ENCODE data around the gene PRPF8. TPM values are rescaled to one million over a fixed set of nuclear protein-coding genes. Genes with fewer than 3 reads are reported as not detected.

PRPF8 gene
- total RNA-seq, 4 donors from 2014 or later: 127 to 261 (median 195) TPM

GRCh38 chr17:1634841-1635650 lies 49.6 kb downstream of the PRPF8 start:
- peaks cover 0 to 14% of the 10 kb centered on the region in 2 donors for H3K36me3 ChIP-seq
- in situ Hi-C loops (cut with MboI; ENCODE audit: low sequenced_read_pairs in 4 of 4) (loop anchor here (5.0 to 25.0 kb wide), 4 partner anchors 58 to 373 kb away; partner anchors contain the start of gene BHLHA9 (in 2 of the 4)), intact Hi-C loops (cut with DNase I; ENCODE audit: low total_unique reads) (no loop called here)
- H3K27ac ChIP-seq: no peak overlapping the region
- ATAC-seq (no peak), DNase-seq (no peak)
- H3K4me3 ChIP-seq: no peak overlapping the region
- H3K4me1 ChIP-seq: peaks cover 0 to 9% of the 10 kb centered on the region in 2 donors
- H3K9me3 ChIP-seq: no peaks in the 10 kb centered on the region
- TF ChIP-seq POLR2A (IDR thresholded peaks at IDR 0.05) (no peak), CTCF (IDR thresholded peaks at IDR 0.05 in 4 of 5, conservative IDR thresholded peaks at IDR 0.05 in 1 of 5) (no peak)
- no peaks in the 10 kb centered on the region for H3K27me3 ChIP-seq

GRCh38 chr17:1630662-1631061 lies 54.0 kb downstream of the PRPF8 start:
- no peak overlapping the region for H3K4me3 ChIP-seq
- peaks cover 21 to 32% of the 10 kb centered on the region in 2 donors for H3K4me1 ChIP-seq
- TF ChIP-seq POLR2A (IDR thresholded peaks at IDR 0.05): no peak
- TF ChIP-seq CTCF (IDR thresholded peaks at IDR 0.05 in 4 of 5, conservative IDR thresholded peaks at IDR 0.05 in 1 of 5): no peak
- no peaks in the 10 kb centered on the region for H3K9me3 ChIP-seq
- DNase-seq: no peak
- in situ Hi-C loops (cut with MboI; ENCODE audit: low sequenced_read_pairs in 4 of 4) (loop anchor here (5.0 to 25.0 kb wide), 4 partner anchors 53 to 368 kb away; partner anchors contain the start of gene BHLHA9 (in 2 of the 4)), intact Hi-C loops (cut with DNase I; ENCODE audit: low total_unique reads) (loop anchor here (1.0 kb wide), 1 partner anchor 56 kb away; no protein-coding TSS in a partner anchor)
- no peak for ATAC-seq
- peak overlapping the region in 2 of 4 donors; percentile 43 to 97 for H3K27ac ChIP-seq
- peaks cover 0 to 9% of the 10 kb centered on the region in 2 donors for H3K36me3 ChIP-seq
- no peaks in the 10 kb centered on the region for H3K27me3 ChIP-seq

- H3K4me3 ChIP-seq: peak overlapping the region; percentile 80 to 94 (median 86)
- no peaks in the 10 kb centered on the region for H3K9me3 ChIP-seq
- intact Hi-C loops (cut with DNase I; ENCODE audit: low total_unique reads): loop anchor here (1.0 to 5.0 kb wide), 3 partner anchors 55 to 362 kb away; no protein-coding TSS in a partner anchor
- H3K36me3 ChIP-seq: peaks cover 0 to 7% of the 10 kb centered on the region in 2 donors
- peaks cover 22 to 34% of the 10 kb centered on the region in 2 donors for H3K4me1 ChIP-seq
- peak overlapping the region; percentile 91 to 99 (median 94) for H3K27ac ChIP-seq
- ATAC-seq (peak in 1 of 2 donors; percentile 18), DNase-seq (peak; percentile 43 to 76)
- TF ChIP-seq CTCF (IDR thresholded peaks at IDR 0.05 in 4 of 5, conservative IDR thresholded peaks at IDR 0.05 in 1 of 5): peak; percentile 74 to 94 (median 89)
- TF ChIP-seq POLR2A (IDR thresholded peaks at IDR 0.05): no peak
- no peaks in the 10 kb centered on the region for H3K27me3 ChIP-seq
- in situ Hi-C loops (cut with MboI; ENCODE audit: low sequenced_read_pairs in 4 of 4): loop anchor here (5.0 to 25.0 kb wide), 4 partner anchors 52 to 367 kb away; partner anchors contain the start of gene BHLHA9 (in 2 of the 4)
Measured at GRCh38 chr17:1629504-1630310, 55.0 kb downstream of the PRPF8 start.

- peak; percentile 69 to 79 for TF ChIP-seq POLR2A (IDR thresholded peaks at IDR 0.05)
- peak in 4 of 5 experiments; percentile 68 to 83 (median 80) for TF ChIP-seq CTCF (IDR thresholded peaks at IDR 0.05 in 4 of 5, conservative IDR thresholded peaks at IDR 0.05 in 1 of 5)
- in situ Hi-C loops (cut with MboI; ENCODE audit: low sequenced_read_pairs in 4 of 4): loop anchor here in 2 of 4 donors (25.0 kb wide), 1 partner anchor 367 kb away; the partner anchor contains the start of gene BHLHA9 (in 2 of the 2)
- Histone ChIP-seq H3K4me1 (peaks cover 22 to 34% of the 10 kb centered on the region in 2 donors), H3K27me3 (no peaks in the 10 kb centered on the region), H3K9me3 (no peaks in the 10 kb centered on the region), H3K36me3 (peaks cover 0 to 7% of the 10 kb centered on the region in 2 donors), H3K4me3 (peak overlapping the region; percentile 80 to 94 (median 86)), H3K27ac (peak overlapping the region; percentile 91 to 99 (median 94))
- intact Hi-C loops (cut with DNase I; ENCODE audit: low total_unique reads): loop anchor here (1.0 to 5.0 kb wide), 3 partner anchors 39 to 362 kb away; no protein-coding TSS in a partner anchor
- ATAC-seq (peak; percentile 76 to 85), DNase-seq (peak; percentile 92 to 95)
Measured at GRCh38 chr17:1628856-1629503, 55.7 kb downstream of the PRPF8 start.

Measured in gastrocnemius medialis (tissue), 4 donors.